PC-9 (cell line): ENCODE data around the gene GPS1.

ENCODE experiments used
- CTCF ChIP-seq: fragments of 200-600 bp; sonication (generic); conservative IDR thresholded peaks from 2 replicates; pipeline ENCODE4 v1.6.1; 2017; ENCODE audit warnings: mixed run types, antibody characterized with exemption, mild to moderate bottlenecking, moderate library complexity
- EZH2 ChIP-seq: fragments of 200-600 bp; sonication (generic); IDR thresholded peaks from 2 replicates; pipeline ENCODE4 v1.8.0; 2017; ENCODE audit warnings: antibody characterized with exemption, low read depth

GRCh38 chr17:82061047-82061925 is 9.6 kb downstream of the GPS1 start:
- TF ChIP-seq CTCF, result no peak
- no peak for TF ChIP-seq EZH2
